BJ (cell line): ENCODE measurements around the gene BRICD5. TPM values are rescaled to one million over a fixed set of nuclear protein-coding genes. Genes with fewer than 3 reads are reported as not detected.

Experiments
- CTCF ChIA-PET: fragments of 350-600 bp; formaldehyde crosslinking; extraction: SDS; loops from one replicate; lab custom pipeline; 2021; ENCODE audit warnings: antibody characterized with exemption, inconsistent platforms; lab: Yijun Ruan, JAX
- POLR2A ChIA-PET: fragments of 300-600 bp; sonication (Branson Sonifier 250); formaldehyde crosslinking; extraction: SDS; loops from one replicate; lab custom pipeline; 2021; ENCODE audit warnings: antibody characterized with exemption; lab: Charles Lee
- DNase-seq: peaks from one replicate; pipeline ENCODE4 v3.0.0-alpha.2; 2011; ENCODE audit warnings: low read depth
- H3K27me3 ChIP-seq: 2 replicates; pipeline ENCODE4 v1.6.0; 2011; ENCODE audit warnings: low read length; ENCODE audit not compliant: control insufficient read depth, insufficient read depth
- H3K36me3 ChIP-seq: 2 replicates; pipeline ENCODE4 v1.5.1; 2011; ENCODE audit warnings: low read length; ENCODE audit not compliant: control insufficient read depth, insufficient read depth
- H3K4me3 ChIP-seq: 2 replicates; pipeline ENCODE4 v1.5.1; 2011; ENCODE audit warnings: low read depth, mild to moderate bottlenecking, control low read depth, low read length
- polyA plus RNA-seq: library from polyadenylated mRNA; depleted of rRNA; stranded (reverse); fragments of >200 nt; gene quantifications from 2 replicates; pipeline ENCODE4 v1.2.3, GENCODE V29; 2011; rRNA removed
- TF ChIP-seq, protein P1 (sequence below): IDR thresholded peaks from 2 replicates; pipeline ENCODE4 v1.5.1; 2011; ENCODE audit warnings: low read depth, mild to moderate bottlenecking, control low read depth, inconsistent platforms, low read length, moderate library complexity; ENCODE audit not compliant: insufficient read depth

Gene BRICD5
- polyA plus RNA-seq, 1 experiment = 1.5 TPM

DNA sequence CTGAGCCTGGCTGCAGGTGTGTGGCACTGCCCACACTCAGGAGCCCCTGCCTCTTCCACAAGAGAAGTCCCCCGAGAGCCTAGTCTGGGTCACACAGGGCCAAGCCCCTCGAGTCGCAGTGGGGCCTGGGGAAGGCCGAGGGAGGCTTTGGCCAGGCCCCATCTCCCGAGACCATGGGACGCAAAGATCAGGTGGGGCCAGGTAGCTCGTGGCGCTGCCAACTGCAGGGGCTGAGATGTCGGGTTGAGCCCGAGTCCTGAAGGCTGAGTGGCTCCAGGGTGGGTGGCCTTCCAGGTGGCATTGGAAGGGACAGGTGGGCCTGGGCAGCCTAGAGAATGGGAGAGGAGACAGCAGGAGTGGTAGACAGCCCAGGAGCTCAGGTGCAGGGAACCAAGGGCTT is 48.8 kb downstream of the BRICD5 start:
- no peak for DNase-seq
- TF ChIP-seq, protein P1, sequence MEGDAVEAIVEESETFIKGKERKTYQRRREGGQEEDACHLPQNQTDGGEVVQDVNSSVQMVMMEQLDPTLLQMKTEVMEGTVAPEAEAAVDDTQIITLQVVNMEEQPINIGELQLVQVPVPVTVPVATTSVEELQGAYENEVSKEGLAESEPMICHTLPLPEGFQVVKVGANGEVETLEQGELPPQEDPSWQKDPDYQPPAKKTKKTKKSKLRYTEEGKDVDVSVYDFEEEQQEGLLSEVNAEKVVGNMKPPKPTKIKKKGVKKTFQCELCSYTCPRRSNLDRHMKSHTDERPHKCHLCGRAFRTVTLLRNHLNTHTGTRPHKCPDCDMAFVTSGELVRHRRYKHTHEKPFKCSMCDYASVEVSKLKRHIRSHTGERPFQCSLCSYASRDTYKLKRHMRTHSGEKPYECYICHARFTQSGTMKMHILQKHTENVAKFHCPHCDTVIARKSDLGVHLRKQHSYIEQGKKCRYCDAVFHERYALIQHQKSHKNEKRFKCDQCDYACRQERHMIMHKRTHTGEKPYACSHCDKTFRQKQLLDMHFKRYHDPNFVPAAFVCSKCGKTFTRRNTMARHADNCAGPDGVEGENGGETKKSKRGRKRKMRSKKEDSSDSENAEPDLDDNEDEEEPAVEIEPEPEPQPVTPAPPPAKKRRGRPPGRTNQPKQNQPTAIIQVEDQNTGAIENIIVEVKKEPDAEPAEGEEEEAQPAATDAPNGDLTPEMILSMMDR = no peak
- Histone ChIP-seq H3K27me3 (no peaks in the 10 kb centered on the region), H3K4me3 (no peak overlapping the region), H3K36me3 (peaks cover 13% of the 10 kb centered on the region)
- POLR2A ChIA-PET = no interaction called here
- CTCF ChIA-PET = no interaction called here

DNA sequence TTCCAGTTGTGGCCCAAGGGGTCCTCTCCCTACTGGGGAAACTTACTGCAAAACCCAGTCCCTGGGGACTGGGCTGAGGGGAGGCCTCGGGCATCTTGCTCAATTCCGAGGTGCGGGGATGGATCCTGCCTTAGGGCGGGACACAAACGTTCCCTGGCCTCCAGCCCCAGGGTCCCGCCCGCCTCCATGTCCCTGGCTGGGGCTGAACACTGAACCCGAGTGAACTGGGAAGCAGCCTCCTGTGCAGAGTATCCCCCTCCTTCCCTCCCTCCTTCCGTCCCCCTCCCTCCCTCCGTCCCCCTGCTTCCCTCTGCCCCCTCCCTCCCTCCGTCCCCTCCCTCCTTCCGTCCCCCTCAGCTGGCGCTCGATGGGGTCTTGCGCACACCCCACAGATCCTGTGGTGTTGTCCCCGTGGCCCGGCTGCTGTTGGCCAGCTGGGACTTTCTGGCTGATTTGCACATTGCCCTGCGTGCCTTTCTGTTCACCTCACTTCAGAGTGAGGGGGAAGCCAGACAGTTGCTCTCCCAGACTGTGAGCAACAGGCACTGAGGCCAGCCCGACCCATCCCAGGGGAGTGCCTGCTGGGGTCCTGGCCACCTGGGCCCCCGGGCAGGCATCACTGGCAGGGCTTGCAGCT is 49.6 kb downstream of the BRICD5 start:
- H3K4me3 ChIP-seq = no peak overlapping the region
- TF ChIP-seq, protein P1 = no peak
- ChIA-PET POLR2A (no interaction called here), CTCF (interaction anchor here (0.8 kb wide), 1 partner anchor 8 kb away, joined by 3 read pairs; no protein-coding TSS in a partner anchor)
- DNase-seq = no peak
- H3K27me3 ChIP-seq = no peaks in the 10 kb centered on the region
- peaks cover 9% of the 10 kb centered on the region for H3K36me3 ChIP-seq

Other genes with a start within 250 kb of the BRICD5 start
- 3,098 and 4,041 TPM in 2 replicates for gene RPS2, start 246.0 kb downstream of the BRICD5 start, polyA plus RNA-seq
- gene RNF151, start 244.0 kb downstream of the BRICD5 start, polyA plus RNA-seq = not detected in 2 replicates
- 16.5 and 33.1 TPM in 2 replicates for gene TBL3, start 238.8 kb downstream of the BRICD5 start, polyA plus RNA-seq
- 0.17 TPM in 1 of 2 replicates, not detected in the other for gene NOXO1, start 229.4 kb downstream of the BRICD5 start, polyA plus RNA-seq
- gene GFER, start 226.7 kb downstream of the BRICD5 start, polyA plus RNA-seq = 14.6 and 19.8 TPM in 2 replicates
- gene SYNGR3, start 220.9 kb downstream of the BRICD5 start, polyA plus RNA-seq = 2.5 and 3.3 TPM in 2 replicates
- 14.4 and 23.0 TPM in 2 replicates for gene ZNF598, start 201.0 kb downstream of the BRICD5 start, polyA plus RNA-seq
- gene NPW, start 191.1 kb downstream of the BRICD5 start, polyA plus RNA-seq = 0.26 and 0.33 TPM in 2 replicates
- gene NHERF2, start 184.0 kb downstream of the BRICD5 start, polyA plus RNA-seq = 62.1 and 107 TPM in 2 replicates
- 14.6 and 21.0 TPM in 2 replicates for gene NTHL1, start 163.0 kb downstream of the BRICD5 start, polyA plus RNA-seq
- 30.5 and 66.3 TPM in 2 replicates for gene TSC2, start 162.9 kb downstream of the BRICD5 start, polyA plus RNA-seq
- 40.1 and 76.1 TPM in 2 replicates for gene PKD1, start 75.0 kb downstream of the BRICD5 start, polyA plus RNA-seq
- 0.36 and 0.67 TPM in 2 replicates for gene RAB26, start 62.2 kb downstream of the BRICD5 start, polyA plus RNA-seq
- 37.0 and 68.1 TPM in 2 replicates for gene TRAF7, start 55.1 kb downstream of the BRICD5 start, polyA plus RNA-seq
- gene CASKIN1, start 14.3 kb downstream of the BRICD5 start, polyA plus RNA-seq = 0.01 and 0.02 TPM in 2 replicates
- gene MLST8, start 5.4 kb downstream of the BRICD5 start, polyA plus RNA-seq = 40.0 and 62.7 TPM in 2 replicates
- 6.1 and 7.7 TPM in 2 replicates for gene PGP, start 4.0 kb upstream of the BRICD5 start, polyA plus RNA-seq
- gene E4F1, start 12.7 kb upstream of the BRICD5 start, polyA plus RNA-seq = 11.3 and 17.6 TPM in 2 replicates
- 0.33 and 0.38 TPM in 2 replicates for gene DNASE1L2, start 25.6 kb upstream of the BRICD5 start, polyA plus RNA-seq
- gene ECI1, start 40.7 kb upstream of the BRICD5 start, polyA plus RNA-seq = 36.9 and 63.9 TPM in 2 replicates
- 101 and 129 TPM in 2 replicates for gene RNPS1, start 57.3 kb upstream of the BRICD5 start, polyA plus RNA-seq
- gene ABCA3, start 129.9 kb upstream of the BRICD5 start, polyA plus RNA-seq = 1.9 and 3.8 TPM in 2 replicates
- 4.5 and 7.1 TPM in 2 replicates for gene CCNF, start 218.6 kb upstream of the BRICD5 start, polyA plus RNA-seq
- gene TEDC2, start 249.2 kb upstream of the BRICD5 start, polyA plus RNA-seq = 2.2 and 3.7 TPM in 2 replicates